NB4 (cell line): ENCODE measurements around the gene MED13L.

Experiments used
- DNase-seq: peaks from one replicate; pipeline ENCODE4 v3.0.0; 2010; ENCODE audit warnings: low read depth
- H3K4me3 ChIP-seq: one replicate; pipeline ENCODE4 v1.5.1; 2011; ENCODE audit warnings: mild to moderate bottlenecking, low read depth, low read length, moderate library complexity
- CTCF ChIP-seq: IDR thresholded peaks from one replicate; pipeline ENCODE4 v1.5.1; 2012; ENCODE audit warnings: low read depth, low read length
- MAX ChIP-seq: IDR thresholded peaks from 2 replicates; pipeline ENCODE4 v1.6.1; 2011; ENCODE audit warnings: low read depth, low read length
- MYC ChIP-seq: IDR thresholded peaks from 2 replicates; pipeline ENCODE4 v1.6.1; 2011; ENCODE audit warnings: low read depth, low read length
- POLR2A ChIP-seq: IDR thresholded peaks from 2 replicates; pipeline ENCODE4 v1.6.1; 2011; ENCODE audit warnings: mild to moderate bottlenecking; ENCODE audit not compliant: insufficient read length; ENCODE audit errors: extremely low read depth

MED13L gene

GRCh38 chr12:115975411-115975810, 302.1 kb downstream of the MED13L start:
- TF ChIP-seq MAX (no peak), CTCF (no peak), POLR2A (no peak), MYC (no peak)
- H3K4me3 ChIP-seq, result no peak overlapping the region
- DNase-seq, result no peak

- TF ChIP-seq MAX (no peak), CTCF (no peak)
- no peak for DNase-seq
- H3K4me3 ChIP-seq, result no peak overlapping the region
These were observed 303.3 kb downstream of the MED13L start for GRCh38 chr12:115973968-115974724.

GRCh38 chr12:115973066-115973465, 304.4 kb downstream of the MED13L start:
- no peak for DNase-seq
- no peak overlapping the region for H3K4me3 ChIP-seq
- TF ChIP-seq POLR2A (no peak), CTCF (no peak), MYC (no peak), MAX (no peak)

GRCh38 chr12:115972241-115972640, 305.3 kb downstream of the MED13L start:
- TF ChIP-seq MYC (no peak), MAX (no peak)
- no peak for DNase-seq
- H3K4me3 ChIP-seq, result no peak overlapping the region

- TF ChIP-seq MYC (no peak), MAX (no peak), CTCF (no peak), POLR2A (no peak)
- H3K4me3 ChIP-seq, result no peak overlapping the region
- no peak for DNase-seq
These were observed 309.3 kb downstream of the MED13L start for GRCh38 chr12:115968211-115968610.

GRCh38 chr12:115966376-115966775, 311.1 kb downstream of the MED13L start:
- no peak overlapping the region for H3K4me3 ChIP-seq
- no peak for DNase-seq
- TF ChIP-seq MYC (no peak), CTCF (no peak), MAX (no peak), POLR2A (no peak)
